HepG2 (cell line): ENCODE results near the gene SNRNP48.

Experiments used
- CREB1 ChIP-seq, 2 experiments: fragments of 450-650 bp in 1 of 2; IDR thresholded peaks; 2 replicates each; pipeline ENCODE4 v1.6.1; 2016 to 2017; ENCODE audit warnings: control low read depth in 1 of 2, mild to moderate bottlenecking in 1 of 2, missing compliant biosample characterization in 1 of 2, missing genetic modification characterization in 1 of 2
- CTCF ChIP-seq: sonication (generic); formaldehyde crosslinking; IDR thresholded peaks from 2 replicates; pipeline ENCODE4 v1.5.0; 2020; ENCODE audit warnings: mild to moderate bottlenecking, missing genetic modification reagents, moderate library complexity
- EZH2 ChIP-seq: conservative IDR thresholded peaks from 2 replicates; pipeline ENCODE4 v1.6.1; 2012; ENCODE audit warnings: mild to moderate bottlenecking, low read depth, low read length, moderate library complexity
- GABPA ChIP-seq, 2 experiments: IDR thresholded peaks; 2 replicates each; pipeline ENCODE4 v1.6.1; 2011 to 2016; ENCODE audit warnings: low read depth in 2 of 2, low read length in 1 of 2, missing biosample characterization in 1 of 2, missing genetic modification characterization in 1 of 2
- TAF1 ChIP-seq: sonication (generic); formaldehyde crosslinking; IDR thresholded peaks from 2 replicates; pipeline ENCODE4 v1.4.0; 2020; ENCODE audit warnings: missing genetic modification reagents
- ZNF205 ChIP-seq: IDR thresholded peaks from 2 replicates; pipeline ENCODE4 v1.6.1; 2018; ENCODE audit warnings: missing biosample characterization, missing genetic modification reagents
- ZNF24 ChIP-seq: fragments of 450-650 bp; IDR thresholded peaks from 2 replicates; pipeline ENCODE4 v1.6.1; 2017; ENCODE audit warnings: antibody characterized with exemption, mild to moderate bottlenecking
- ZNF253 ChIP-seq: sonication (generic); formaldehyde crosslinking; IDR thresholded peaks from 2 replicates; pipeline ENCODE4 v1.8.0; 2022; ENCODE audit warnings: mild to moderate bottlenecking, missing genetic modification reagents, borderline replicate concordance

GRCh38 chr6:7561153-7561964 lies 28.6 kb upstream of the SNRNP48 start:
- TF ChIP-seq GABPA (IDR thresholded peaks at IDR 0.05; ENCODE audit: low read depth, low read length), result no peak
- no peak for TF ChIP-seq GABPA (CRISPR knock-in tag; IDR thresholded peaks at IDR 0.05; ENCODE audit: low read depth)
- peak; percentile 22; the same call in 1 of the 2 replicates for TF ChIP-seq CTCF (CRISPR knock-in tag)
- TF ChIP-seq ZNF253 (CRISPR knock-in tag), result no peak
- no peak for TF ChIP-seq ZNF24
- peak; percentile 61; the same call in 1 of the 2 replicates for TF ChIP-seq TAF1 (CRISPR knock-in tag)
- no peak for TF ChIP-seq EZH2
- TF ChIP-seq ZNF205 (CRISPR knock-in tag), result peak; percentile 65
- no peak; the same call in 1 of the 2 replicates for TF ChIP-seq CREB1 (IDR thresholded peaks at IDR 0.05)
- TF ChIP-seq CREB1 (CRISPR knock-in tag; IDR thresholded peaks at IDR 0.05), result peak; percentile 81
